Esophagus (tissue), 2 donors: ENCODE measurements around the gene PTTG1IP. TPM values are rescaled to one million over a fixed set of nuclear protein-coding genes. Genes with fewer than 3 reads are reported as not detected.
"Not testable (repeated sequence)": the region's sequence is repeated elsewhere in the genome, so short reads cannot be mapped to it uniquely, and the experiment has no call there.

Experiments
- H3K27ac ChIP-seq, 2 donors: one replicate each; pipeline ENCODE4 v1.5.1; 2013; ENCODE audit warnings: low read depth in 2 of 2, mild to moderate bottlenecking in 2 of 2, inconsistent platforms in 1 of 2, low read length in 1 of 2, moderate library complexity in 1 of 2
- H3K27me3 ChIP-seq, 2 donors: one replicate each; pipeline ENCODE4 v1.6.1; 2013; ENCODE audit warnings: low read length in 2 of 2, control low read depth in 1 of 2, mild to moderate bottlenecking in 1 of 2; ENCODE audit not compliant: insufficient read depth in 2 of 2, control insufficient read depth in 1 of 2
- H3K36me3 ChIP-seq, 2 donors: one replicate each; pipeline ENCODE4 v1.6.1; 2013; ENCODE audit warnings: low read length in 1 of 2; ENCODE audit not compliant: control insufficient read depth in 2 of 2, insufficient read depth in 2 of 2
- H3K4me1 ChIP-seq, 2 donors: one replicate each; pipeline ENCODE4 v1.6.1; 2013; ENCODE audit warnings: low read length in 1 of 2; ENCODE audit not compliant: control insufficient read depth in 2 of 2, insufficient read depth in 2 of 2
- H3K4me3 ChIP-seq, 2 donors: one replicate each; pipeline ENCODE4 v1.5.1; 2013; ENCODE audit warnings: low read length in 2 of 2, mild to moderate bottlenecking in 2 of 2, low read depth in 1 of 2, moderate library complexity in 1 of 2
- H3K9me3 ChIP-seq, 2 donors: one replicate each; pipeline ENCODE4 v1.6.1; 2013; ENCODE audit warnings: mild to moderate bottlenecking in 2 of 2, low read depth in 1 of 2, low read length in 1 of 2, moderate library complexity in 1 of 2; ENCODE audit not compliant: control insufficient read depth in 2 of 2, insufficient read depth in 1 of 2
- WGBS, 2 donors: extraction: QIAGEN DNeasy Blood & Tissue Kit; methylation state at CpG; one replicate each; pipeline ENCODE4 v1.1.7; 2013; 5-methylcytosine and 5-hydroxymethylcytosine counted together
- polyA plus RNA-seq, 2 donors: library from polyadenylated mRNA; stranded (reverse); fragments of 200-250 nt; gene quantifications; one replicate each; pipeline ENCODE4 v1.2.3, GENCODE V29; 2013
- donor health status: healthy with polysubstance abuse.
- donor health status: Bipolar disorder and iron deficiency.

The PTTG1IP gene
- polyA plus RNA-seq, 2 donors: 45.8 to 47.4 TPM

- 82 to 86% methylated on average over 11 of the region's 11 CpGs for WGBS, 2 donors
- no peaks in the 10 kb centered on the region for H3K9me3 ChIP-seq
- H3K4me1 ChIP-seq: no peaks in the 10 kb centered on the region
- no peaks in the 10 kb centered on the region for H3K27me3 ChIP-seq
- H3K27ac ChIP-seq: no peak overlapping the region
- H3K4me3 ChIP-seq: no peak overlapping the region
- H3K36me3 ChIP-seq: no peaks in the 10 kb centered on the region
Measured at GRCh38 chr21:44883250-44883649, 9.8 kb upstream of the PTTG1IP start.

GRCh38 chr21:44881198-44881872, 7.8 kb upstream of the PTTG1IP start:
- Histone ChIP-seq H3K4me1 (no peaks in the 10 kb centered on the region), H3K4me3 (no peak overlapping the region), H3K27me3 (no peaks in the 10 kb centered on the region), H3K27ac (peak overlapping the region in 1 of 2 donors; percentile 47), H3K36me3 (no peaks in the 10 kb centered on the region), H3K9me3 (no peaks in the 10 kb centered on the region)
- 66 to 68% methylated on average over 6 of the region's 6 CpGs for WGBS, 2 donors

- WGBS, 2 donors: 51 to 61% methylated on average over 8 of the region's 8 CpGs
- no peaks in the 10 kb centered on the region for H3K9me3 ChIP-seq
- no peak overlapping the region for H3K27ac ChIP-seq
- no peaks in the 10 kb centered on the region for H3K36me3 ChIP-seq
- H3K4me1 ChIP-seq: no peaks in the 10 kb centered on the region
- no peak overlapping the region for H3K4me3 ChIP-seq
- no peaks in the 10 kb centered on the region for H3K27me3 ChIP-seq
Measured at GRCh38 chr21:44880405-44881197, 7.1 kb upstream of the PTTG1IP start.

- H3K4me1 ChIP-seq, H3K27ac ChIP-seq, H3K4me3 ChIP-seq, H3K36me3 ChIP-seq, H3K9me3 ChIP-seq, H3K27me3 ChIP-seq: not testable (repeated sequence)
- WGBS, 2 donors: 95% methylated on average over 8 of the region's 8 CpGs
Measured at GRCh38 chr21:44879238-44879637, 5.7 kb upstream of the PTTG1IP start.

GRCh38 chr21:44878053-44878982, 4.8 kb upstream of the PTTG1IP start:
- Histone ChIP-seq H3K27me3 (no peaks in the 10 kb centered on the region), H3K4me3 (no peak overlapping the region), H3K27ac (no peak overlapping the region), H3K4me1 (peaks cover 0 to 2% of the 10 kb centered on the region in 2 donors), H3K36me3 (no peaks in the 10 kb centered on the region), H3K9me3 (no peaks in the 10 kb centered on the region)
- 64 to 74% methylated on average over 13 of the region's 13 CpGs for WGBS, 2 donors

- Histone ChIP-seq H3K36me3 (no peaks in the 10 kb centered on the region), H3K27ac (no peak overlapping the region), H3K4me1 (peaks cover 4 to 5% of the 10 kb centered on the region in 2 donors), H3K9me3 (no peaks in the 10 kb centered on the region), H3K4me3 (no peak overlapping the region), H3K27me3 (no peaks in the 10 kb centered on the region)
- 88 to 93% methylated on average over 12 of the region's 12 CpGs for WGBS, 2 donors
Measured at GRCh38 chr21:44876849-44877575, 3.5 kb upstream of the PTTG1IP start.

GRCh38 chr21:44875316-44875700, 1.8 kb upstream of the PTTG1IP start:
- H3K27ac ChIP-seq: peak overlapping the region; percentile 97 to 99
- peaks cover 7 to 14% of the 10 kb centered on the region in 2 donors for H3K4me1 ChIP-seq

GRCh38 chr21:44874497-44875315, 1.2 kb upstream of the PTTG1IP start:
- H3K9me3 ChIP-seq: no peaks in the 10 kb centered on the region
- H3K4me1 ChIP-seq: peaks cover 7 to 15% of the 10 kb centered on the region in 2 donors
- peak overlapping the region; percentile 97 to 99 for H3K27ac ChIP-seq
- peak overlapping the region; percentile 80 to 90 for H3K4me3 ChIP-seq
- H3K27me3 ChIP-seq: no peaks in the 10 kb centered on the region
- WGBS, 2 donors: 4 to 6% methylated on average over 49 of the region's 49 CpGs
- no peaks in the 10 kb centered on the region for H3K36me3 ChIP-seq

More at GRCh38 chr21:44875316-44875700, 1.8 kb upstream of the PTTG1IP start:
- WGBS, 2 donors: 6 to 9% methylated on average over 6 of the region's 6 CpGs
- H3K27me3 ChIP-seq: no peaks in the 10 kb centered on the region
- peak overlapping the region in 1 of 2 donors; percentile 80 for H3K4me3 ChIP-seq
- no peaks in the 10 kb centered on the region for H3K36me3 ChIP-seq
- no peaks in the 10 kb centered on the region for H3K9me3 ChIP-seq
